Ishikawa (cell line): ENCODE measurements around the gene GRAMD1B.

Source experiments
- CEBPB ChIP-seq: IDR thresholded peaks from 2 replicates; pipeline ENCODE4 v1.6.1; 2012
- CREB1 ChIP-seq: IDR thresholded peaks from 2 replicates; pipeline ENCODE4 v1.6.1; 2012; ENCODE audit warnings: low read depth
- EGR1 ChIP-seq: IDR thresholded peaks from 2 replicates; pipeline ENCODE4 v1.6.1; 2012
- EP300 ChIP-seq: IDR thresholded peaks from 2 replicates; pipeline ENCODE4 v1.6.1; 2012; ENCODE audit warnings: borderline replicate concordance
- FOXM1 ChIP-seq: IDR thresholded peaks from 2 replicates; pipeline ENCODE4 v1.6.1; 2012; ENCODE audit warnings: low read depth, borderline replicate concordance
- MAX ChIP-seq: IDR thresholded peaks from 2 replicates; pipeline ENCODE4 v1.6.1; 2012
- NFIC ChIP-seq: IDR thresholded peaks from 2 replicates; pipeline ENCODE4 v1.6.1; 2012
- RAD21 ChIP-seq: IDR thresholded peaks from 2 replicates; pipeline ENCODE4 v1.6.1; 2012; ENCODE audit warnings: low read depth
- REST ChIP-seq: IDR thresholded peaks from 2 replicates; pipeline ENCODE4 v1.6.1; 2012; ENCODE audit warnings: low read depth, mild to moderate bottlenecking
- TAF1 ChIP-seq: IDR thresholded peaks from 2 replicates; pipeline ENCODE4 v1.6.1; 2012; ENCODE audit warnings: low read depth, mild to moderate bottlenecking
- TCF12 ChIP-seq: IDR thresholded peaks from 2 replicates; pipeline ENCODE4 v1.6.1; 2012; ENCODE audit warnings: low read depth
- TEAD4 ChIP-seq: IDR thresholded peaks from 2 replicates; pipeline ENCODE4 v1.6.1; 2012
- USF1 ChIP-seq: IDR thresholded peaks from 2 replicates; pipeline ENCODE4 v1.6.1; 2012
- YY1 ChIP-seq: IDR thresholded peaks from 2 replicates; pipeline ENCODE4 v1.6.1; 2012; ENCODE audit warnings: low read depth
- ZBTB7A ChIP-seq: IDR thresholded peaks from 2 replicates; pipeline ENCODE4 v1.6.1; 2012; ENCODE audit warnings: low read depth

GRAMD1B gene

GRCh38 chr11:123586568-123586967 lies 156.5 kb downstream of the GRAMD1B start:
- TF ChIP-seq ZBTB7A, result no peak
- TF ChIP-seq MAX, result no peak
- no peak for TF ChIP-seq USF1
- TF ChIP-seq EP300, result no peak
- TF ChIP-seq REST, result no peak
- no peak for TF ChIP-seq TCF12
- TF ChIP-seq TAF1, result no peak
- no peak for TF ChIP-seq CEBPB
- TF ChIP-seq TEAD4, result no peak
- no peak for TF ChIP-seq YY1
- no peak for TF ChIP-seq NFIC

- TF ChIP-seq FOXM1 (no peak), RAD21 (no peak), TCF12 (no peak), REST (no peak), NFIC (no peak), TEAD4 (no peak), CREB1 (no peak), ZBTB7A (no peak), EP300 (no peak), MAX (no peak), YY1 (no peak), USF1 (no peak), CEBPB (no peak), EGR1 (no peak), TAF1 (no peak)
Measured at GRCh38 chr11:123587044-123587443, 157.0 kb downstream of the GRAMD1B start.

GRCh38 chr11:123587559-123587958 lies 157.5 kb downstream of the GRAMD1B start:
- TF ChIP-seq TAF1 (no peak), ZBTB7A (no peak), NFIC (no peak), RAD21 (no peak), MAX (no peak)

- TF ChIP-seq CREB1, result no peak
- no peak for TF ChIP-seq EP300
- TF ChIP-seq NFIC, result no peak
- no peak for TF ChIP-seq ZBTB7A
- TF ChIP-seq TEAD4, result no peak
- no peak for TF ChIP-seq YY1
- TF ChIP-seq MAX, result no peak
- no peak for TF ChIP-seq TCF12
- no peak for TF ChIP-seq RAD21
- no peak for TF ChIP-seq EGR1
- TF ChIP-seq FOXM1, result no peak
- TF ChIP-seq TAF1, result no peak
- no peak for TF ChIP-seq USF1
- TF ChIP-seq CEBPB, result no peak
- TF ChIP-seq REST, result no peak
Measured at GRCh38 chr11:123588117-123588863, 158.2 kb downstream of the GRAMD1B start.
